Measurements from ENCODE around the gene MPEG1.

The MPEG1 gene

DNA sequence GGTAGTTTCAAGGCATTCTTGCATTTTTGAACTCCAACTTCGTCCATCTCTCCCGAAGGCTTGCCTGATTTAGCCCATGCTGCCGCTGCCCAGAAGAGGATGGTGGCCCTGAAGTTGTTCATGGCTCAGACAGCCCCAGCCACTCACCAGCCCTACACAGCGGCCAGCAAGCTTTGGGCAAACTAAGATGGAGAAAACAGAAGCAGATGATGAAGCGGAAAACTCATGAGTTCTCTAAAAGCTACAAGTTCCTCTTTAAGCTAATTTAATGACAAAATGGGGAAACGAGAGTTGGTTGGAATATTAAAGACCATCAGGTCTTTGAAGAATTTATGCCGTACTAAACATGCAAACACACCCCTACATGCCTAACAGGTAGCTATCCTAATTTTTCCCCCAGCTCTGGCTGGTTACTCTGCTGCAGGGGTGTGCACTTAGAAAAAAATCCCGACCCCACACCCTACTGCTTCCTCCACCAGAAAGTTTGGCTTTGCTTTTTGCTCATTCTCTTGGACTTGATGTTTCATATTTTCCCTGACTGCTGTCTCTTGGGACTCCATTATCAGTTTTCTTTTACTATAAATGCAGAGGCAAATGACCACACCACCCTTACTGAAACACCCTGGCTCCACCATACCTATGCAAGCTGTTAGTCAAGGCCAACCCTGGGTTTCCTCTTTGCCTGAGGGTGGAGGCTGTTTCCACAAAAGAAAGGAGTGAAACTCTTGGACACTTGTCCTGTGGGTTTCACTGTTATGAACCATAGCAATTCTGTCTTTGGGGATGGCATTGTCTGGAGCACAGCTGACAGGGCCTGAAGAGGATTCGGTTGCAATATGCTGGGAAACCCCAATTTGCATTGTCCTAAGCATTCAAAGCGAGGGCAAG, at the start of gene MPEG1:
Gene MPEG1, minus strand, starts transcription at position 184 of the 888 bp plus-strand sequence. Its CDS starts 62 bp downstream, at position 122.
- peaks cover under 1% of the 10 kb centered on the region for H3K4me1 Mint-ChIP-seq
- peak within 1 kb of the TSS; percentile 9 for H3K4me3 Mint-ChIP-seq
- H3K36me3 Mint-ChIP-seq (ENCODE audit: insufficient read depth): peaks cover 2% of the 10 kb centered on the region
- no peak for DNase-seq (ENCODE audit: low spot score in 2 of 2)
- no peak for ATAC-seq (replicated peaks; ENCODE audit: extremely low read depth, poor library complexity, severe bottlenecking)
- no peaks in the 10 kb centered on the region for H3K9me3 Mint-ChIP-seq
- H3K27ac Mint-ChIP-seq (ENCODE audit: low read depth): no peak within 1 kb of the TSS
- peaks cover 40% of the 10 kb centered on the region for H3K27me3 Mint-ChIP-seq

DNA sequence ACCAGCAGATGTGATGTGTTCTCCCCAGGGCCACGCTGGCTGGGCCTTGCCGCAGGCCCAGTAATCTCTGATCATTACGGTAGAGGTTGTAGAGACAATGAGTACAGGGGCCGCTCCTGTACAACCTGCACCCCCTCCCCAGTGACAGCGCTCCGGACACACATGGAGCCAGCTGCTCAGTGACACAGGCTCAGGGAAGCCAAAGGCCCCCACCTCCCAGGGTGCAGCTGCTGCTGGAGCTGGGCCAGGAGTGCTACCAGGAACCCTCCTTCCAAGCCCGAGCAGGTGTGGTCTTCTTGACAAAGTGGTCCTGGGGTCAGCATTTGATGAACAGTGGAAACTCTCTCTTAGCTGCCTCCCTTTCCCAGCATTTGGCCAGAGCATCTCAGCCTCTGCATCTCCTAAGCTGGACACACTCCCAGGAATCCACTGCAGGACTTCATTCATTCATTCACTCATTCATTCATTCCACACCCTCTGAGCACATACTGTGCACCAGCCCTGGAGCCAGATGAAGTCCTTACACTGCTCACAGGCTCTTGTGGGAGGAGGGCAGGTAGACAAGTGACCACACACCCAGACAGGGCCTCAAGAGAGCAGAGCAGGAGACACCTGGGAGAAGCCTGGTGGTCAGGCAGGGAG, 49.6 kb upstream of the MPEG1 start:
- Mint-ChIP-seq H3K27ac (ENCODE audit: low read depth) (no peak overlapping the region), H3K36me3 (ENCODE audit: insufficient read depth) (no peaks in the 10 kb centered on the region), H3K9me3 (no peaks in the 10 kb centered on the region), H3K4me3 (no peak overlapping the region), H3K4me1 (no peaks in the 10 kb centered on the region), H3K27me3 (peaks cover 13% of the 10 kb centered on the region)
- ATAC-seq (replicated peaks; ENCODE audit: extremely low read depth, poor library complexity, severe bottlenecking) (no peak), DNase-seq (ENCODE audit: low spot score in 2 of 2) (no peak)

- Mint-ChIP-seq H3K27ac (ENCODE audit: low read depth) (no peak overlapping the region), H3K4me1 (no peaks in the 10 kb centered on the region), H3K27me3 (peaks cover 23% of the 10 kb centered on the region), H3K36me3 (ENCODE audit: insufficient read depth) (no peaks in the 10 kb centered on the region), H3K9me3 (no peaks in the 10 kb centered on the region), H3K4me3 (no peak overlapping the region)
- DNase-seq (ENCODE audit: low spot score in 2 of 2): no peak
- ATAC-seq (replicated peaks; ENCODE audit: extremely low read depth, poor library complexity, severe bottlenecking): no peak
Measured at GRCh38 chr11:59261150-59261549, 48.4 kb upstream of the MPEG1 start.

DNA sequence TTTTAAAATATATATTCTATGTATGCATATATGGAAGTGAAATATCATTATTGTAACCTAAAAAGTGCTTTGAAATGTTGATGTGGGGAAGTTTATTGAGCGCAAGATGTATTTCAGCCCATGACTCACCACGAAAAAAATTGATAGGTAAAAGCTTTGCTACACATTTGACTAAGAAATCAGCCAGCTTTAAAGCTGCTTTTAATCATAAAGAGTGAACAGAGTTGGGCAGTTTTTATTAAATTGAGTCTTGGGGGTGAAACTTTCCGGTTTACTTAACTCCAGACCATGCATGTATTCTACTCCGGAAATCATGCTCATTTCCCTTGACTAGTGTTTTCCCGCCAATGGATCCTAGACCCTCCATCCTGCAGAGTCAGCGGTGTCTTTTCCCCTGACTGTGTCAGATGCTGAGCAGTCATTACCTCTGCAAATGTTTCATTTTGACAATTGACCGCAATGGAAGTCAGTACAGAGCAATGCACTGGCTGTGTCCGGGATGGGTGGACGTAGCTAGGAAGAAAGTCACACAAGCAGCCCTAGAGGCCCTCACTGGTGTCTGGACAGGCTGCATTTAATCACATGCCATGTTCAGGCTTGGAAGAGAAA, 47.2 kb upstream of the MPEG1 start:
- no peak overlapping the region for H3K4me3 Mint-ChIP-seq
- no peak overlapping the region for H3K27ac Mint-ChIP-seq (ENCODE audit: low read depth)
- ATAC-seq (replicated peaks; ENCODE audit: extremely low read depth, poor library complexity, severe bottlenecking) (no peak), DNase-seq (ENCODE audit: low spot score in 2 of 2) (no peak)
- H3K4me1 Mint-ChIP-seq: no peaks in the 10 kb centered on the region
- no peaks in the 10 kb centered on the region for H3K9me3 Mint-ChIP-seq
- peaks cover 23% of the 10 kb centered on the region for H3K27me3 Mint-ChIP-seq
- no peaks in the 10 kb centered on the region for H3K36me3 Mint-ChIP-seq (ENCODE audit: insufficient read depth)

- no peak for ATAC-seq (replicated peaks; ENCODE audit: extremely low read depth, poor library complexity, severe bottlenecking)
- Mint-ChIP-seq H3K36me3 (ENCODE audit: insufficient read depth) (no peaks in the 10 kb centered on the region), H3K27ac (ENCODE audit: low read depth) (no peak overlapping the region), H3K9me3 (no peaks in the 10 kb centered on the region), H3K27me3 (peaks cover 23% of the 10 kb centered on the region), H3K4me1 (no peaks in the 10 kb centered on the region), H3K4me3 (no peak overlapping the region)
- DNase-seq (ENCODE audit: low spot score in 2 of 2): no peak
Measured at GRCh38 chr11:59259047-59259446, 46.3 kb upstream of the MPEG1 start.

GRCh38 chr11:59255281-59255680, 42.6 kb upstream of the MPEG1 start:
- peaks cover 23% of the 10 kb centered on the region for H3K27me3 Mint-ChIP-seq
- DNase-seq (ENCODE audit: low spot score in 2 of 2) (no peak), ATAC-seq (replicated peaks; ENCODE audit: extremely low read depth, poor library complexity, severe bottlenecking) (no peak)
- no peak overlapping the region for H3K27ac Mint-ChIP-seq (ENCODE audit: low read depth)
- H3K9me3 Mint-ChIP-seq: no peaks in the 10 kb centered on the region
- H3K4me3 Mint-ChIP-seq: no peak overlapping the region
- no peaks in the 10 kb centered on the region for H3K4me1 Mint-ChIP-seq
- no peaks in the 10 kb centered on the region for H3K36me3 Mint-ChIP-seq (ENCODE audit: insufficient read depth)

DNA sequence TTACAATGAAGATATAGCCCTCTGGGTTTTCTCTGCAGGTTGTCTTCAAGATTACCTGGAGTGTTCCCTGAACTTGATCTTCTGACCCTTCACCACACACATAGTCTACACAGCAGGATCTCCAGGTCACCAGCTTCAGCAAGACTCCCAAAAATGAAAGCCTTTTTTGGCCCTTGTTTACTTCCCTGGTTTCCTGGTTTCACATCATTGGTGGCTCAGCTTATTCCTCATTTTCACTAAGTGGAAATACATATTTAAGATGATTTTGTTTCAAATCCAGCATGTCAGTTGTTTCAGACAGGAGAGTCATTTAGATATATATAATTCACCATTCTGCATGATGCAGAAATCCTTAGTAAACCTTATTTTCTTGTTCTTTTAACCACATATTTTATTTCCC, 41.6 kb upstream of the MPEG1 start:
- DNase-seq (ENCODE audit: low spot score in 2 of 2) (no peak), ATAC-seq (replicated peaks; ENCODE audit: extremely low read depth, poor library complexity, severe bottlenecking) (no peak)
- Mint-ChIP-seq H3K4me3 (no peak overlapping the region), H3K36me3 (ENCODE audit: insufficient read depth) (no peaks in the 10 kb centered on the region), H3K4me1 (no peaks in the 10 kb centered on the region), H3K9me3 (no peaks in the 10 kb centered on the region), H3K27me3 (peaks cover 23% of the 10 kb centered on the region), H3K27ac (ENCODE audit: low read depth) (no peak overlapping the region)

DNA sequence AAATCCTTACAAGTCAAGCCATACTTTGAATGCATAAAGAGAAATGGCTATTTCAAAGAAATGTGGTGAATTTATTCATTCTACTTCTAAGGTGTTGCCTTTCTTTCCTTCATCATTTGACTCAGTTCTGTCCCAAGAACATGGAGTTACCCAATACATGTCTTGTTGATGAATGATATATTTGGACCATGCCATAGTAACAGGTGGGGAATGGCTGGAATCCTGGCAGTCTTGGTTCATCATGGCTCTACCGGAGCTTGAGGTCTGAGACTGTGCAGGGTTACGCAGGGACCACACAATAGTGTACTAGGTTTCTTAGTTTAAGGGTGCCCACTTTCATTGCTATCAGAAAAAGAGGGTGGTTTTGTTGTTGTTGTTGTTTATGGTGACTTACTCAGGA, 40.3 kb upstream of the MPEG1 start:
- H3K9me3 Mint-ChIP-seq: no peaks in the 10 kb centered on the region
- no peak for ATAC-seq (replicated peaks; ENCODE audit: extremely low read depth, poor library complexity, severe bottlenecking)

GRCh38 chr11:59249535-59249934, 36.8 kb upstream of the MPEG1 start:
- H3K9me3 Mint-ChIP-seq: no peaks in the 10 kb centered on the region
- H3K27me3 Mint-ChIP-seq: no peaks in the 10 kb centered on the region
- no peak overlapping the region for H3K4me3 Mint-ChIP-seq
- ATAC-seq (replicated peaks; ENCODE audit: extremely low read depth, poor library complexity, severe bottlenecking) (no peak), DNase-seq (ENCODE audit: low spot score in 2 of 2) (no peak)
- H3K36me3 Mint-ChIP-seq (ENCODE audit: insufficient read depth): no peaks in the 10 kb centered on the region
- H3K4me1 Mint-ChIP-seq: peaks cover 21% of the 10 kb centered on the region
- H3K27ac Mint-ChIP-seq (ENCODE audit: low read depth): no peak overlapping the region

More for the DNA sequence above, 40.3 kb upstream of the MPEG1 start:
- no peaks in the 10 kb centered on the region for H3K36me3 Mint-ChIP-seq (ENCODE audit: insufficient read depth)
- no peak overlapping the region for H3K27ac Mint-ChIP-seq (ENCODE audit: low read depth)
- H3K4me3 Mint-ChIP-seq: no peak overlapping the region
- peaks cover 9% of the 10 kb centered on the region for H3K4me1 Mint-ChIP-seq
- H3K27me3 Mint-ChIP-seq: peaks cover 17% of the 10 kb centered on the region
- DNase-seq (ENCODE audit: low spot score in 2 of 2): no peak

GRCh38 chr11:59247531-59248227, 35.0 kb upstream of the MPEG1 start:
- peak; percentile 46 for ATAC-seq (replicated peaks; ENCODE audit: extremely low read depth, poor library complexity, severe bottlenecking)
- H3K36me3 Mint-ChIP-seq (ENCODE audit: insufficient read depth): no peaks in the 10 kb centered on the region
- H3K9me3 Mint-ChIP-seq: no peaks in the 10 kb centered on the region
- DNase-seq (ENCODE audit: low spot score in 2 of 2): no peak
- H3K4me3 Mint-ChIP-seq: peak overlapping the region; percentile 26
- H3K27ac Mint-ChIP-seq (ENCODE audit: low read depth): peak overlapping the region; percentile 12
- no peaks in the 10 kb centered on the region for H3K27me3 Mint-ChIP-seq
- peaks cover 21% of the 10 kb centered on the region for H3K4me1 Mint-ChIP-seq

GRCh38 chr11:59243633-59244032, 30.9 kb upstream of the MPEG1 start:
- peaks cover 5% of the 10 kb centered on the region for H3K9me3 Mint-ChIP-seq
- no peaks in the 10 kb centered on the region for H3K27me3 Mint-ChIP-seq
- DNase-seq (ENCODE audit: low spot score in 2 of 2): no peak
- peaks cover 18% of the 10 kb centered on the region for H3K4me1 Mint-ChIP-seq
- no peak for ATAC-seq (replicated peaks; ENCODE audit: extremely low read depth, poor library complexity, severe bottlenecking)
- H3K4me3 Mint-ChIP-seq: no peak overlapping the region
- H3K27ac Mint-ChIP-seq (ENCODE audit: low read depth): no peak overlapping the region
- H3K36me3 Mint-ChIP-seq (ENCODE audit: insufficient read depth): no peaks in the 10 kb centered on the region

DNA sequence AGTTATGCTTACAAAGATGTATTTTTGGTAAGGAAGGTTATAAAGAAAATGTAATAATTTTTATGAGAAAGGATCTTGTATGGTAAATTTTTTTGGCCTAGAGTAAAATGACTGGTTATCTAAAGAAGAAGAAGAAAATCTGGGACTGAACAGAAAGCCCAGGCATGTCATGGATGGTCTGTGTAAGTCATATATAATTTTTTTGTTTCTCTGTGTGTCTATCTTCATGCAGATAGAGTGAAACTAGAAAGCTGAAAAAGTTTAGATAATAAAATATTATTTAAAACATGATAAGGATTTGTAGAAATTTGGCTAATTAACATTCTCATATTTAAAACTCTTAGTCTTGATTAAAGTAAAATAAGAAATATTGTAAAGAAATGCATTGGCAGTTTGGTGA, 27.6 kb upstream of the MPEG1 start:
- H3K27me3 Mint-ChIP-seq: peaks cover 18% of the 10 kb centered on the region
- no peak overlapping the region for H3K4me3 Mint-ChIP-seq
- DNase-seq (ENCODE audit: low spot score in 2 of 2): no peak
- H3K27ac Mint-ChIP-seq (ENCODE audit: low read depth): no peak overlapping the region
- peaks cover 5% of the 10 kb centered on the region for H3K9me3 Mint-ChIP-seq
- no peak for ATAC-seq (replicated peaks; ENCODE audit: extremely low read depth, poor library complexity, severe bottlenecking)
- no peaks in the 10 kb centered on the region for H3K36me3 Mint-ChIP-seq (ENCODE audit: insufficient read depth)
- H3K4me1 Mint-ChIP-seq: no peaks in the 10 kb centered on the region

Measured in central memory CD8-positive, alpha-beta T cell (primary cell).